NCI-H1092 (cell line): ENCODE data around the gene DYNC2I2.
"Not testable (repeated sequence)": the region's sequence is repeated elsewhere in the genome, so short reads cannot be mapped to it uniquely, and the experiment has no call there.

ENCODE experiments used
- DNase-seq: peaks from one replicate; lab custom pipeline; 2025; lab: John Stamatoyannopoulos, UW

DYNC2I2 gene

GRCh38 chr9:128615571-128615970 is 41.1 kb downstream of the DYNC2I2 start:
- DNase-seq: no peak

- no peak for DNase-seq
Observed at GRCh38 chr9:128614728-128615127, 41.9 kb downstream of the DYNC2I2 start.

GRCh38 chr9:128611600-128612394 is 44.9 kb downstream of the DYNC2I2 start:
- no peak for DNase-seq

GRCh38 chr9:128610897-128611296 is 45.8 kb downstream of the DYNC2I2 start:
- no peak for DNase-seq

- DNase-seq: peak; percentile 96
Observed at GRCh38 chr9:128607642-128608350, 48.9 kb downstream of the DYNC2I2 start.

- DNase-seq: no peak
Observed at GRCh38 chr9:128603697-128604096, 53.0 kb downstream of the DYNC2I2 start.

GRCh38 chr9:128600099-128600498 is 56.5 kb downstream of the DYNC2I2 start:
- no peak for DNase-seq

GRCh38 chr9:128595471-128595870 is 61.2 kb downstream of the DYNC2I2 start:
- DNase-seq: no peak

GRCh38 chr9:128593856-128594255 is 62.8 kb downstream of the DYNC2I2 start:
- DNase-seq: no peak

- no peak for DNase-seq
Observed at GRCh38 chr9:128593039-128593438, 63.6 kb downstream of the DYNC2I2 start.

GRCh38 chr9:128588581-128589233 is 67.9 kb downstream of the DYNC2I2 start:
- DNase-seq: no peak

- no peak for DNase-seq
Observed at GRCh38 chr9:128587453-128587852, 69.2 kb downstream of the DYNC2I2 start.

- DNase-seq: not testable (repeated sequence)
Observed at GRCh38 chr9:128586934-128587333, 69.7 kb downstream of the DYNC2I2 start.

GRCh38 chr9:128585155-128585554 is 71.5 kb downstream of the DYNC2I2 start:
- not testable (repeated sequence) for DNase-seq
